ENCODE data around the gene TRIM2. TPM values are rescaled to one million over a fixed set of nuclear protein-coding genes. Genes with fewer than 3 reads are reported as not detected.
A peak's percentile ranks its signal among the peaks of the same experiment; 100 is the strongest.

The TRIM2 gene
- total and polyA plus RNA-seq, 2 of the 8 experiments (the other 6 are each of a cell fraction or from before 2014, with no cell fraction given) = 34.0 to 59.8 TPM

GRCh38 chr4:153176938-153177337, 27.3 kb upstream of the TRIM2 start (continued):
- TF ChIP-seq TEAD4 (IDR thresholded peaks at IDR 0.05; ENCODE audit: low read depth, low read length) (peak; percentile 56; the same call in 1 of the 2 replicates), RBBP5 (IDR thresholded peaks at IDR 0.05; ENCODE audit: borderline replicate concordance, low read depth, low read length) (no peak), ATF2 (IDR thresholded peaks at IDR 0.05; ENCODE audit: low read length) (no peak)
